Amygdala (tissue), 56 donors: ENCODE results near the gene ALK.
"Not testable (repeated sequence)": the region's sequence is repeated elsewhere in the genome, so short reads cannot be mapped to it uniquely, and the experiment has no call there.

Source experiments
- DNase-seq, 56 donors: peaks; one replicate each; lab custom pipeline; 2025; lab: John Stamatoyannopoulos, UW

ALK gene

DNA sequence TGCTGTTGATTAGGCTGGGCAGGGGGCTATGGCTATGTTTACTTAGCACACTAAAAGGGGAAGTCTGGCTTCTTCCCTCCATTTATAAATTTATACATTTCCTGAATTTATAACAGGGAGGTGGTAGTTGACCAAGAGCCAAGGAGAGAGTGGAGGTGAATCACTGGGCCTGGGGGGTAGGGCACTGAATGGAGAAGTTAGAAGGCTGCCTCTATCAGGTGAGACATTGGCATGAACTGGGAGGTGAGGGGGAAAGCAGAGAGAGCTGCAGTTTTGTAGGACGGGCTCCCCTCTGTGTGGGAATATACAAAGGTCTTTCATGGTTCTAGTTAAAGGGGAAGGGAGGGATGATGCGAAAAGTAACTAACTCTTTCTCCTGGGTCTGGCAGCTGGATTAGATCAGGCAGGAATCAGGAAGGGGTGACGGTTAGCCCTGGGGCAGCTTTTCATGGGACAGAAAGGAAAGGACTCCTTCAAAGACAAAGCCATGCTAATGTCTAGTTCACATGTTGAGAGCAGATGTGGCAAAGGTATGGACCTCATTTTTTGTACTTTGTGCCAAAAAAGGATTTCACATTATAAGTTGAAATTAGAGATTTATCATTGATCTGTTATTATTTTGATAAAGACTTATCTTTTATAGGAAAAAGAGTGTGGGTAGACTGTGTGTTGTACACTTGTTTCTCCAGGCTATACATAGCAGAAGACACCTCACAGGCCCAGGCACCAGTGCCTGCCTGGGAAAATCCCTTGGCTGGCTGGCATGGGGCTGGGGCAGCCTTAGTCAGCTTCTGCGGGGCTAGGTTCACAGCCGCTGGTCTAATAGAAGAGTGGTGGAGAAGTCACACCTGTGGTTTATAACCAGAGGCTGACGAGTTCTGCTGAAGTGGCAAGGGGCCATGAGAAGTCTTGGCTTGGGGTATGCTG lies 647.4 kb downstream of the ALK start:
- DNase-seq = no peak

GRCh38 chr2:29273004-29273684 lies 648.2 kb downstream of the ALK start:
- no peak for DNase-seq

DNA sequence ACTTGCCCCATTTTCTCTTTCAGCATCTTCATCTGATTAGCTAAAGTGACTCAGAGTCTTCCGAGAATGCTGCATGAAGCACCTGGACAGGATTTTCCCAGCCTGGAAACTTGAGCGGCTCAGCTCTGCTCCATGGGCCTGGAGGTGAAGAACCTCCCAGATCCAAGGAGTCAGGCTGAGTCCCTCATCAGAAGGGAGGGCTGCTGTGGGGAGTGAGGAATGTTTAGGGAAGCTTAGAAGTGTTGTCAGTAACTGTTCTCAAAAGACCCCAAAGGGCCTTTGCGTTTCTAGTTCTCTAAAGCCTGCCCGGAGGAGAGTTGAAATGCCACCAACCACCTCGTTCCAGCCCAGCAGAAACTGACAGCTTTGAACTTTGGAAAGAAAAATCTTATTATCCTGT lies 649.1 kb downstream of the ALK start:
- no peak for DNase-seq

GRCh38 chr2:29270701-29271121 lies 650.7 kb downstream of the ALK start:
- no peak for DNase-seq

- DNase-seq = peak in 1 of 56 donors; percentile 16
Measured at GRCh38 chr2:29269765-29270109, 651.6 kb downstream of the ALK start.

GRCh38 chr2:29269095-29269764 lies 652.2 kb downstream of the ALK start:
- DNase-seq = no peak

DNA sequence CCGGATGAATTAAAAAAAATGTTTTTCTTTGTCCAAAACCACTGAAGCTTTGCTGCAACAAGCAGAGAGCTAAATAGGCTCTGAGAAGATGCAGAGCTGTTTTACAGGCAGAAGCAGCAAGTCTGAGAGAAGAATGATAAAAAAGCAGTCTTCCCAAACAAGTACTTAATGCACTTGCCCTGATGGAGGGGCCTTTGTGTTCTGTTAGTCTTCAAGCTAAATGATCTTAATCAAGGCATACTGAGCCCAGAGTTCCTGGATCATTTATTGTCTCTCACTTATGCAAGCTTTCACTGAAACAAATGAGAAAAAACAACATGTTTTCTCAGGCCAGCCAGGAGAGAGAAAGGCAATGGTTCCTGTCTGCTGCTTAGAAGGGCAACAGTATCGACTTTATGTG lies 653.7 kb downstream of the ALK start:
- DNase-seq = no peak

GRCh38 chr2:29263886-29264285 lies 657.5 kb downstream of the ALK start:
- no peak for DNase-seq

GRCh38 chr2:29262681-29263260 lies 658.6 kb downstream of the ALK start:
- no peak for DNase-seq

DNA sequence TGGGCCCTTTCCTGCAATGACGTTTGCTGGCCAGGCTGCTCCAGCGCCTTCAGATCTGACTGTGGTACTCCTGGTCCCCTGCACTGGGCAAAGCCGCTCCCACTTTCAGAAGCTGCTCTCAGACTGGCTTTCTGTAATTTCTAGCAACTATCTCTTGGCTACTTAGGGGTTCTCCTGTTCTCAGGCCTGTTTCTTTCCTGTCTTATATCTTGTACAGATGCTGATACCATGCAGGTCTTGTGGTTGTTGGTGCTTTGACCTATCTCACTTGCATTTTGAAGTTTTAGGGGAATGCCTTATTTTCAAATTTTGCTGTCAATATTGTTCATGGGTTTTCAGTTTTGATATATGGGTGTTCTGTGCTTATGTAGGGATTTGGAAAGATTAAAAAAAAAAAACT lies 660.4 kb downstream of the ALK start:
- DNase-seq = no peak

DNA sequence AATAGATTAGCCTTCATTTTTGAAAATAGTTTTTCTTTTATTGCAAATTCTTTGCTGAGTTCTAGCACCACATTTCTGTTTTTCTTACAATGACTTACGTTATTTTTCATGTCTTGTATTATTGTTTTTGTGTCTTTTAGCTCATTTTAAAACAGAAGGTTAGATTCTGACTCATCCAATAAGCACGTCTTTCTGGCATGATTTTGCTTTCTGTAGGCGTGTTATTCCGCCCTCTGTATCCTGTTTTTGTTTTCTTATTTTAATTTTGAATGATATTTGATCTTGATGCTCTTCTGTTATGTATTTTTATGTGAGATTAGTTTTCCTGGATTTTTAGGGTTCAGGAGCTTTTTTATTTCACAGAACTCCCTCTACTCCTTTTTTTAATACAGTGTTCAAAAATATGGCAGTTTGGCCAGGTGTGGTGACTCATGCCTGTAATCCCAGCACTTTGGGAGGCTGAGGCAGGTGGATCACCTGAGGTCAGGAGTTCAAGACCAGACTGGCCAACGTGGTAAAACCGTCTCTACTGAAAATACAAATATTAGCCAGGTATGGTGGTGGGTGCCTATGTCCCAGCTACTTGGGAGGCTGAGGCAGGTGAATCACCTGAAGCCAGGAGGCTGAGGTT lies 661.1 kb downstream of the ALK start:
- no peak for DNase-seq

GRCh38 chr2:29259221-29259620 lies 662.2 kb downstream of the ALK start:
- DNase-seq = no peak

- peak in 10 of 56 donors; percentile 5 to 27 (median 14) for DNase-seq
Measured at GRCh38 chr2:29255004-29255403, 666.4 kb downstream of the ALK start.

- not testable (repeated sequence) for DNase-seq
Measured at GRCh38 chr2:29253495-29254275, 667.7 kb downstream of the ALK start.

DNA sequence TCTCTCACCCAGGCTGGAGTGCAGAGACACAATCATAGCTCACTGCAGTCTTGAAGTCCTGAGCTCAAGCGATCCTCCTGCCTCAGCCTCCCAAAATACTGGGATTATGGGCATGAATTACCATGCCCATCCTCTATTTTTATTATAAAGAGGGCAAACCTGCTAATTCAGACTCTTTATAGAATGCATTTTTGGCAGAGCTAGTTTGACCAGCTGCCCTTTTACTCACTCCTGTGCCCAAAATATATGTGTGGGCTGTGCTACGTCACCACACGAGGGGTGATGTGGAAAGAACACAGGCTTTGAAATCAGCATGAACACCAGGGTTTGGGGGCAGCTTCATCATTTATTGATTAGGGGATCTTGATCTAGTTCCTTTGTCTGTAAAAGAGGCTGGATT lies 668.4 kb downstream of the ALK start:
- DNase-seq = no peak

DNA sequence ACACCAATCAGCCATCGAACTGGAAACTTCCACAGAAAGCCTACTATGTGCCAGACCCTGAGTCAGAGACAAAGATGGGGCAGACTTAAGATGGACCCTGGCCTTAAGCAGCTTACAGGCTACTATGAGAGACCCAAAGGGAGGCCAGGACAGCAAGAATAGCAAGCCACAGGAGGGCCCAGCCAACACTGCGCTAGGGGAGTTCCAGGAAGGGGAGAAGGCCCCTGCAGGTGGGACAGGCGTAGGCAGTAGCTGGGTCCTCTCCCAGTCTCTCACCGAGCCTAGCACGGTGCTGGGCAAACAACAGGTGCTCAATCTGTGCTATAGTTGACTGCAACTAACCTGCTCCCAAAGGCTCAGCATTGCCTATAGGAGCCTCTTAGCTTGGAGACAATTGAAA lies 670.0 kb downstream of the ALK start:
- DNase-seq = no peak

- no peak for DNase-seq
Measured at GRCh38 chr2:29250977-29251376, 670.4 kb downstream of the ALK start.

- no peak for DNase-seq
Measured at GRCh38 chr2:29249666-29250253, 671.6 kb downstream of the ALK start.

GRCh38 chr2:29247336-29247914 lies 674.0 kb downstream of the ALK start:
- DNase-seq = no peak
